Large intestine (tissue), 3 donors: ENCODE data around the gene MAP3K12. TPM values are rescaled to one million over a fixed set of nuclear protein-coding genes. Genes with fewer than 3 reads are reported as not detected.
"Not testable (repeated sequence)": the region's sequence is repeated elsewhere in the genome, so short reads cannot be mapped to it uniquely, and the experiment has no call there.

Experiments
- DNase-seq, 2 donors: peaks; one replicate each; pipeline versions ENCODE4 v3.0.0 to v3.0.0-alpha.2; 2013
- H3K27ac ChIP-seq: one replicate; pipeline ENCODE4 v1.5.1; 2013; ENCODE audit warnings: low read length
- H3K27me3 ChIP-seq: 2 replicates; pipeline ENCODE4 v1.6.1; 2013; ENCODE audit warnings: low read length; ENCODE audit not compliant: control insufficient read depth, insufficient read depth
- H3K36me3 ChIP-seq: 2 replicates; pipeline ENCODE4 v1.6.1; 2013; ENCODE audit warnings: low read length; ENCODE audit not compliant: control insufficient read depth, insufficient read depth
- H3K4me1 ChIP-seq: one replicate; pipeline ENCODE4 v1.6.1; 2013; ENCODE audit warnings: low read length; ENCODE audit not compliant: control insufficient read depth, insufficient read depth
- H3K4me3 ChIP-seq: one replicate; pipeline ENCODE4 v1.5.1; 2013; ENCODE audit warnings: low read length
- H3K9me3 ChIP-seq: one replicate; pipeline ENCODE4 v1.6.1; 2013; ENCODE audit warnings: mild to moderate bottlenecking, low read depth, low read length, moderate library complexity; ENCODE audit not compliant: control insufficient read depth
- WGBS: methylation state at CpG from one replicate; pipeline ENCODE4 v1.1.5; 2013; ENCODE audit warnings: low lambda C conversion rate; ENCODE audit not compliant: insufficient coverage; 5-methylcytosine and 5-hydroxymethylcytosine counted together
- polyA plus RNA-seq: library from polyadenylated mRNA; unstranded; fragments of 120-200 nt; gene quantifications from one replicate; pipeline ENCODE4 v1.2.1, GENCODE V29; 2013

MAP3K12 gene
- polyA plus RNA-seq, 1 donor = 13.7 TPM

DNA sequence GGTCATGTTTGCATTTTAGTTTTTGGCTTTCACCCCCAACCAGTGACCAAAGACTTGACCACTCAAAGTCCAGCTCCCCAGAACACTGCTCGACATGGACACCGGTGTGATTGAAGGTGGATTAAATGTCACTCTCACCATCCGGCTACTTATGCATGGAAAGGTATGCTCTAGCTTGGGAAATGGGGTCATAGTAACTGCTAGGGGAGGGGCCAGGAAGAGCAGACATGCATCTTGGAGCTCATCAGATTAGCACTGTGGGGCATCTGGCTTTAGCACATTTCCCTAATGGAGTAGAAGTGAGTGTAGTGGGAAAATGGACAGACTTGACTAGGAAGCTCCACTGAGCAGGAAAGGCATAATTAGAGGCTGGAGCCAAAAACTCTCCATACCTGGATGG is 44.6 kb downstream of the MAP3K12 start:
- H3K36me3 ChIP-seq = peaks cover 54% of the 10 kb centered on the region

GRCh38 chr12:53453953-53454640 is 45.2 kb downstream of the MAP3K12 start:
- Histone ChIP-seq H3K27ac (no peak overlapping the region), H3K4me1 (peaks cover 7% of the 10 kb centered on the region), H3K36me3 (peaks cover 50% of the 10 kb centered on the region), H3K9me3 (no peaks in the 10 kb centered on the region), H3K27me3 (no peaks in the 10 kb centered on the region), H3K4me3 (peak overlapping the region; percentile 82)
- DNase-seq = no peak
- WGBS = 0% methylated on average over 2 of the region's 6 CpGs

More for the DNA sequence above, 44.6 kb downstream of the MAP3K12 start:
- Histone ChIP-seq H3K27ac (no peak overlapping the region), H3K27me3 (no peaks in the 10 kb centered on the region), H3K9me3 (no peaks in the 10 kb centered on the region), H3K4me3 (no peak overlapping the region), H3K4me1 (peaks cover 7% of the 10 kb centered on the region)
- WGBS = no CpG with 5 or more reads among the region's 3 CpGs
- DNase-seq = no peak

GRCh38 chr12:53452159-53453077 is 46.8 kb downstream of the MAP3K12 start:
- H3K27ac ChIP-seq = peak overlapping the region; percentile 93
- peaks cover 7% of the 10 kb centered on the region for H3K4me1 ChIP-seq
- peak; percentile 72 to 89 for DNase-seq
- no CpG with 5 or more reads among the region's 82 CpGs for WGBS
- no peaks in the 10 kb centered on the region for H3K9me3 ChIP-seq
- no peaks in the 10 kb centered on the region for H3K27me3 ChIP-seq
- H3K4me3 ChIP-seq = peak overlapping the region; percentile 82
- H3K36me3 ChIP-seq = peaks cover 39% of the 10 kb centered on the region

GRCh38 chr12:53451661-53452158 is 47.5 kb downstream of the MAP3K12 start, which contains the start of gene PCBP2:
Gene PCBP2 (plus strand): TSS chr12:53452102. CDS start chr12:53454801, 2,699 bp downstream.
- H3K36me3 ChIP-seq = peaks cover 32% of the 10 kb centered on the region
- WGBS = 0% methylated on average over 2 of the region's 32 CpGs
- peak within 1 kb of the TSS; percentile 82 for H3K4me3 ChIP-seq
- H3K4me1 ChIP-seq = peaks cover 7% of the 10 kb centered on the region
- H3K27me3 ChIP-seq = no peaks in the 10 kb centered on the region
- H3K9me3 ChIP-seq = no peaks in the 10 kb centered on the region
- peak; percentile 99 for DNase-seq
- peak within 1 kb of the TSS; percentile 93 for H3K27ac ChIP-seq

- Histone ChIP-seq H3K27me3 (no peaks in the 10 kb centered on the region), H3K4me1 (peaks cover 7% of the 10 kb centered on the region), H3K36me3 (peaks cover 26% of the 10 kb centered on the region), H3K9me3 (no peaks in the 10 kb centered on the region), H3K27ac (no peak overlapping the region), H3K4me3 (no peak overlapping the region)
- DNase-seq = no peak
- WGBS = no CpG with 5 or more reads among the region's 7 CpGs
These were observed 48.3 kb downstream of the MAP3K12 start for GRCh38 chr12:53450936-53451335.

DNA sequence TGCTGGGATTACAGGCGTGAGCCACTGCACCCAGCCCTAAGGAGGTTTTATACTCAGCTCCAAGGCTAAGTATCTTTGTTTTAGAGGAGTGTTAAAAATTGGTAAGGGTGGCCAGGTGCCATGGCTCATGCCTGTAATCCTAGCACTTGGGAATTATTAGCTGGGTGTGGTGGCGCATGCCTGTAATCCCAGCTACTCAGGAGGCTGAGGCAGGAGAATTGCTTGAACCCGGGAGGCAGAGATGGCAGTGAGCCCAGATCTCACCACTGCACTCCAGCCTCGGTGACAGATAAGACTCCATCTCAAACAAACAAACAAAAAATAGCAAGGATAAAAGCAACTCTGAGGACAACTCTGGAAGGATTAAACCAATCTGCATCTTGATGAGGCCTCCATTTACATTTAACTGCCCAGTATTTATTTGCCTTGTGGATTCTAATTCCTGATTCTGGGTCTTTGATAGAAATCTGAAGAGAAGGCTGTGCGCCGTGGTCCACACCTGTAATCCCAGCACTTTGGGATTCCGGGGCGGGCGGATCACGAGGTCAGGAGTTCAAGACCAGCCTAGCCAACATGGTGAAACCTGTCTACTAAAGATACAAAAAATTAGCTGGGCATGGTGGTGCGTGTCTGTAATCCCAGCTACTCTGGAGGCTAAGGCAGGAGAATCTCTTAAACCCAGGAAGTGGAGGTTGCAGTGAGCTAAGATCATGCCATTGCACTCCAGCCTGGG is 54.5 kb downstream of the MAP3K12 start:
- not testable (repeated sequence) for H3K9me3 ChIP-seq, DNase-seq, H3K27me3 ChIP-seq
- H3K36me3 ChIP-seq = peaks cover 23% of the 10 kb centered on the region
- WGBS = 80% methylated on average over 1 of the region's 11 CpGs
- H3K27ac ChIP-seq = peak overlapping the region; percentile 43
- H3K4me3 ChIP-seq = peak overlapping the region; percentile 25
- peaks cover 15% of the 10 kb centered on the region for H3K4me1 ChIP-seq

DNA sequence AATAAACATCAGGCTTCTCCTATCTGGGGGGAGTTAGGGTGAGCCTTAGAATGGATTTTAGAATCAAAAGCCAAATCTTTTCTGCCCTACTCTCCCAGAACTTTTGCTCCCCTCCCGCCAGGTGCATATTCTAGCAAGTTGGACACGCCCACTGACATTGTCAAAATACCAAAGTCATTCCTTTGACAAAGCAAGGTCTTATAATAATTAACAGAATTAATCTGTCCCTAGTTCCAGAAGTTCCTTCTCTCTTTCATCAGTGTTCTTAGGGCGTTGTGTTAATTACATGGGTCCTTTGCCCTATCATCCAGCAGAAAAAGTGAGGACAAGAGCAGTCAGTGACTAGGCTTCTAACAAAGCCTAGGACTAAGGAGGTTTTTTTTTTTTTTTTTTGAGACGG is 55.3 kb downstream of the MAP3K12 start:
- peaks cover 15% of the 10 kb centered on the region for H3K4me1 ChIP-seq
- no CpG with 5 or more reads among the region's 4 CpGs for WGBS
- H3K27ac ChIP-seq = peak overlapping the region; percentile 73
- H3K36me3 ChIP-seq = peaks cover 23% of the 10 kb centered on the region
- peak; percentile 68 to 85 for DNase-seq
- peak overlapping the region; percentile 33 for H3K4me3 ChIP-seq
- no peaks in the 10 kb centered on the region for H3K9me3 ChIP-seq
- no peaks in the 10 kb centered on the region for H3K27me3 ChIP-seq

- no CpG with 5 or more reads among the region's 31 CpGs for WGBS
- Histone ChIP-seq H3K9me3 (no peaks in the 10 kb centered on the region), H3K4me3 (peak within 1 kb of the TSS; percentile 76), H3K27ac (peak within 1 kb of the TSS; percentile 91), H3K27me3 (no peaks in the 10 kb centered on the region), H3K4me1 (peaks cover 15% of the 10 kb centered on the region), H3K36me3 (peaks cover 17% of the 10 kb centered on the region)
- DNase-seq = peak; percentile 99 to 100
These were observed 58.0 kb downstream of the MAP3K12 start, which contains the start of gene PRR13 for GRCh38 chr12:53441040-53441833. Gene PRR13 (plus strand): TSS chr12:53441734. CDS start chr12:53442715, 981 bp downstream.

DNA sequence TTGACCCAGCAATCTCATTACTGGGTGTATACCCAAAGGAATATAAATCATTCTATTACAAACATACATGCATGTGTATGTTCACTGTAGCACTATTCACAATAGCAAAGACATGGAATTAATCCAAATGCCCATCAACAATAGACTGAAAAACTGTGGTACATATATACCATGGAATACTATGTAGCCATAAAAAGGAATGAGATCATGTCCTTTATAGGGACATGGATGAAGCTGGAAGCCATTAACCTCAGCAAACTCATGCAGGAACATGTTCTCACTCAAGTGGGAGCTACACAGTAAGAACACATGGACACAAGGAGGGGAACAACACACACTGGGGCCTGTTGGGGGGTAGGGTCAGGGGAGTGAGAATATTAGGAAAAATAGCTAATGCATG is 59.7 kb downstream of the MAP3K12 start:
- not testable (repeated sequence) for DNase-seq, H3K36me3 ChIP-seq, H3K27ac ChIP-seq, H3K4me1 ChIP-seq, H3K4me3 ChIP-seq, H3K27me3 ChIP-seq, H3K9me3 ChIP-seq
